Body of pancreas (tissue), 4 donors: ENCODE results near the gene DAZAP1.

Experiments used
- CTCF ChIP-seq, 7 experiments: fragments of 450-650 bp in 4 of 7; fragments of 200-600 bp in 3 of 7; sonication (generic) in 3 of 7; IDR thresholded peaks; one replicate each; pipeline ENCODE4 v1.5.1; 2016 to 2019; ENCODE audit warnings: antibody characterized with exemption in 7 of 7
- POLR2A ChIP-seq, 3 donors: fragments of 450-650 bp; IDR thresholded peaks; one replicate each; pipeline ENCODE4 v1.6.1; 2016; ENCODE audit warnings: antibody characterized with exemption in 3 of 3, mild to moderate bottlenecking in 2 of 3

- no peak for TF ChIP-seq POLR2A (IDR thresholded peaks at IDR 0.05)
- no peak for TF ChIP-seq CTCF (IDR thresholded peaks at IDR 0.05)
These were observed 74.0 kb downstream of the DAZAP1 start for GRCh38 chr19:1481224-1481892.
